Endodermal cell (in vitro differentiated cells): ENCODE measurements around the gene ITCH. TPM values are rescaled to one million over a fixed set of nuclear protein-coding genes. Genes with fewer than 3 reads are reported as not detected.

Experiments
- DNase-seq: peaks from one replicate; pipeline ENCODE4 v3.0.0-alpha.2; 2017
- H3K27ac ChIP-seq: 2 replicates; pipeline ENCODE4 v1.5.1; 2013; ENCODE audit warnings: mild to moderate bottlenecking, low read depth, low read length, moderate library complexity
- H3K27me3 ChIP-seq: 2 replicates; pipeline ENCODE4 v1.6.1; 2013; ENCODE audit warnings: mild to moderate bottlenecking, low read length, moderate library complexity; ENCODE audit not compliant: insufficient read depth, control insufficient read depth, poor library complexity, severe bottlenecking
- H3K36me3 ChIP-seq: 2 replicates; pipeline ENCODE4 v1.7.0; 2013; ENCODE audit warnings: mild to moderate bottlenecking, low read length, moderate library complexity; ENCODE audit not compliant: control insufficient read depth, insufficient read depth
- H3K4me1 ChIP-seq: one replicate; pipeline ENCODE4 v1.7.0; 2013; ENCODE audit warnings: low read length; ENCODE audit not compliant: control insufficient read depth, insufficient read depth
- H3K4me3 ChIP-seq: 2 replicates; pipeline ENCODE4 v1.5.1; 2013; ENCODE audit warnings: mild to moderate bottlenecking, low read length, moderate library complexity
- H3K9ac ChIP-seq: 2 replicates; pipeline ENCODE4 v1.6.1; 2013; ENCODE audit warnings: mild to moderate bottlenecking, low read length, moderate library complexity; ENCODE audit not compliant: poor library complexity, severe bottlenecking; ENCODE audit errors: extremely low read depth
- H3K9me3 ChIP-seq: 2 replicates; pipeline ENCODE4 v1.6.1; 2013; ENCODE audit warnings: mild to moderate bottlenecking, low read length, moderate library complexity; ENCODE audit not compliant: control insufficient read depth
- H3K27ac Mint-ChIP-seq: 2 replicates; pipeline ENCODE4 v1.8.0; 2020; ENCODE audit warnings: mixed read lengths
- H3K27me3 Mint-ChIP-seq: 2 replicates; pipeline ENCODE4 v1.8.0; 2021; ENCODE audit warnings: mild to moderate bottlenecking, mixed read lengths; ENCODE audit not compliant: insufficient read depth
- H3K36me3 Mint-ChIP-seq: 2 replicates; pipeline ENCODE4 v1.8.0; 2020; ENCODE audit warnings: low read depth, mixed read lengths
- H3K4me1 Mint-ChIP-seq: 2 replicates; pipeline ENCODE4 v1.8.0; 2020; ENCODE audit warnings: mixed read lengths
- H3K4me3 Mint-ChIP-seq: 2 replicates; pipeline ENCODE4 v1.8.0; 2020; ENCODE audit warnings: mild to moderate bottlenecking, moderate library complexity, mixed read lengths
- H3K9me3 Mint-ChIP-seq: 2 replicates; pipeline ENCODE4 v1.8.0; 2020; ENCODE audit warnings: mild to moderate bottlenecking, mixed read lengths
- CTCF ChIP-seq: fragments of 200-600 bp; sonication (generic); conservative IDR thresholded peaks from 2 replicates; pipeline ENCODE4 v1.5.0; 2021; ENCODE audit warnings: antibody characterized with exemption, mild to moderate bottlenecking
- WGBS, 2 experiments: methylation state at CpG; one replicate each; pipeline versions ENCODE4 v1.1.5 to v1.1.7; 2013; ENCODE audit warnings: missing lambda C conversion rate in 2 of 2, mixed read lengths in 1 of 2; ENCODE audit not compliant: insufficient coverage in 1 of 2, insufficient read length in 1 of 2; 5-methylcytosine and 5-hydroxymethylcytosine counted together
- total RNA-seq, 2 donors: library from RNA; stranded (reverse); fragmentation: NEBNext Ultra II Directional in 1 of 2; extraction: Animal tissue kit (Norgen Biotek cat#: 25700) in 1 of 2; gene quantifications; 2 replicates in 1 of 2; 3 replicates in 1 of 2; pipeline ENCODE4 v1.2.1, GENCODE V29; 2021

The ITCH gene
- total RNA-seq, 2 donors from 2014 or later, result 65.1 to 84.4 TPM

GRCh38 chr20:34507702-34508413, 144.8 kb downstream of the ITCH start:
- Mint-ChIP-seq H3K9me3 (no peaks in the 10 kb centered on the region), H3K27me3 (no peaks in the 10 kb centered on the region), H3K4me3 (no peak overlapping the region), H3K27ac (peak overlapping the region; percentile 4), H3K36me3 (peaks cover 66% of the 10 kb centered on the region), H3K4me1 (peaks cover 12% of the 10 kb centered on the region)
- no peaks in the 10 kb centered on the region for H3K9me3 ChIP-seq
- H3K27ac ChIP-seq, result no peak overlapping the region
- no peaks in the 10 kb centered on the region for H3K4me1 ChIP-seq
- no peak overlapping the region for H3K9ac ChIP-seq
- TF ChIP-seq CTCF, result no peak
- DNase-seq, result no peak
- 94 to 96% methylated on average over 3 to 4 of the region's 4 CpGs for WGBS, 2 experiments
- peaks cover 95% of the 10 kb centered on the region for H3K36me3 ChIP-seq
- no peak overlapping the region for H3K4me3 ChIP-seq
- no peaks in the 10 kb centered on the region for H3K27me3 ChIP-seq

GRCh38 chr20:34510575-34510974, 147.5 kb downstream of the ITCH start:
- Histone ChIP-seq H3K27ac (no peak overlapping the region), H3K36me3 (peaks cover 74% of the 10 kb centered on the region), H3K9ac (no peak overlapping the region), H3K27me3 (no peaks in the 10 kb centered on the region), H3K9me3 (no peaks in the 10 kb centered on the region), H3K4me3 (no peak overlapping the region), H3K4me1 (no peaks in the 10 kb centered on the region)
- Mint-ChIP-seq H3K36me3 (peaks cover 54% of the 10 kb centered on the region), H3K27me3 (no peaks in the 10 kb centered on the region), H3K9me3 (no peaks in the 10 kb centered on the region), H3K4me3 (no peak overlapping the region), H3K4me1 (peaks cover 23% of the 10 kb centered on the region), H3K27ac (no peak overlapping the region)
- WGBS, 2 experiments, result 100% methylated on average over 1 of the region's 1 CpG
- DNase-seq, result no peak
- no peak for TF ChIP-seq CTCF

- Histone ChIP-seq H3K36me3 (peaks cover 62% of the 10 kb centered on the region), H3K4me1 (no peaks in the 10 kb centered on the region), H3K4me3 (no peak overlapping the region), H3K27ac (no peak overlapping the region), H3K9ac (no peak overlapping the region), H3K9me3 (no peaks in the 10 kb centered on the region), H3K27me3 (no peaks in the 10 kb centered on the region)
- H3K36me3 Mint-ChIP-seq, result peaks cover 42% of the 10 kb centered on the region
- TF ChIP-seq CTCF, result no peak
- DNase-seq, result no peak
- peak overlapping the region; percentile 28 for H3K27ac Mint-ChIP-seq
- peaks cover 14% of the 10 kb centered on the region for H3K4me1 Mint-ChIP-seq
- WGBS, 2 experiments, result 91% methylated on average over 3 of the region's 3 CpGs; no CpG with 5 or more reads in 1 of the 2 experiments
- no peaks in the 10 kb centered on the region for H3K27me3 Mint-ChIP-seq
- H3K9me3 Mint-ChIP-seq, result no peaks in the 10 kb centered on the region
- no peak overlapping the region for H3K4me3 Mint-ChIP-seq
Observed at GRCh38 chr20:34511891-34512265, 148.8 kb downstream of the ITCH start.
